ENCODE measurements around the gene ULK1. TPM values are rescaled to one million over a fixed set of nuclear protein-coding genes. Genes with fewer than 3 reads are reported as not detected.

ULK1 gene
- total and polyA plus RNA-seq, 2 of the 13 experiments (the other 11 are each of a cell fraction or from before 2014, with no cell fraction given) = 2.8 to 10.1 TPM

GRCh38 chr12:131905630-131906091 lies 11.2 kb downstream of the ULK1 start:
- in situ Hi-C loops (cut with HindIII; ENCODE audit: extremely low pct_ligation_motif_present, low pct_unique_long_range_greater_than_20kb) = no loop called here
- H3K79me2 ChIP-seq (ENCODE audit: insufficient read depth, low read length) = peaks cover under 1% of the 10 kb centered on the region
- no peaks in the 10 kb centered on the region for H3K4me1 ChIP-seq (ENCODE audit: insufficient read depth, low read length)
- no peak for FAIRE-seq
- no TSS peak for BruUV-seq (replicated peaks)
- no peak overlapping the region for H3K27ac ChIP-seq (ENCODE audit: extremely low read length, insufficient read depth, low read length)
- TF ChIP-seq EP300 (IDR thresholded peaks at IDR 0.05; ENCODE audit: low read depth in 2 of 2, low read length in 2 of 2) = no peak
- no peak for TF ChIP-seq EP300 (CRISPR knock-in tag; IDR thresholded peaks at IDR 0.05; ENCODE audit: borderline replicate concordance)
- no peak for TF ChIP-seq NR2F2 (IDR thresholded peaks at IDR 0.05; ENCODE audit: borderline replicate concordance, low read depth)
- no peak for TF ChIP-seq HNF4A (CRISPR knock-in tag; IDR thresholded peaks at IDR 0.05)
- no peak for TF ChIP-seq ZFP36L1 (CRISPR knock-in tag; IDR thresholded peaks at IDR 0.05)
- TF ChIP-seq, protein P1, sequence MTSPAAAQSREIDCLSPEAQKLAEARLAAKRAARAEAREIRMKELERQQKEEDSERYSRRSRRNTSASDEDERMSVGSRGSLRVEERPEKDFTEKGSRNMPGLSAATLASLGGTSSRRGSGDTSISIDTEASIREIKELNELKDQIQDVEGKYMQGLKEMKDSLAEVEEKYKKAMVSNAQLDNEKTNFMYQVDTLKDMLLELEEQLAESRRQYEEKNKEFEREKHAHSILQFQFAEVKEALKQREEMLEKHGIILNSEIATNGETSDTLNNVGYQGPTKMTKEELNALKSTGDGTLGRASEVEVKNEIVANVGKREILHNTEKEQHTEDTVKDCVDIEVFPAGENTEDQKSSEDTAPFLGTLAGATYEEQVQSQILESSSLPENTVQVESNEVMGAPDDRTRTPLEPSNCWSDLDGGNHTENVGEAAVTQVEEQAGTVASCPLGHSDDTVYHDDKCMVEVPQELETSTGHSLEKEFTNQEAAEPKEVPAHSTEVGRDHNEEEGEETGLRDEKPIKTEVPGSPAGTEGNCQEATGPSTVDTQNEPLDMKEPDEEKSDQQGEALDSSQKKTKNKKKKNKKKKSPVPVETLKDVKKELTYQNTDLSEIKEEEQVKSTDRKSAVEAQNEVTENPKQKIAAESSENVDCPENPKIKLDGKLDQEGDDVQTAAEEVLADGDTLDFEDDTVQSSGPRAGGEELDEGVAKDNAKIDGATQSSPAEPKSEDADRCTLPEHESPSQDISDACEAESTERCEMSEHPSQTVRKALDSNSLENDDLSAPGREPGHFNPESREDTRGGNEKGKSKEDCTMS (CRISPR knock-in tag; conservative IDR thresholded peaks at IDR 0.05) = no peak
- no peak for TF ChIP-seq ZNF180 (CRISPR knock-in tag; IDR thresholded peaks at IDR 0.05; ENCODE audit: borderline replicate concordance, low read depth)
- TF ChIP-seq SP5 (CRISPR knock-in tag; IDR thresholded peaks at IDR 0.05; ENCODE audit: borderline replicate concordance, low read depth) = no peak
- TF ChIP-seq FOXK1 (CRISPR knock-in tag; IDR thresholded peaks at IDR 0.05; ENCODE audit: borderline replicate concordance, low read depth) = no peak
- no peak for TF ChIP-seq ZBTB3 (CRISPR knock-in tag; IDR thresholded peaks at IDR 0.05; ENCODE audit: borderline replicate concordance, low read depth)
- TF ChIP-seq NRL (CRISPR knock-in tag; IDR thresholded peaks at IDR 0.05; ENCODE audit: borderline replicate concordance) = no peak
- TF ChIP-seq ZXDC (CRISPR knock-in tag; IDR thresholded peaks at IDR 0.05) = no peak
- no peak for TF ChIP-seq BHLHE40 (IDR thresholded peaks at IDR 0.05; ENCODE audit: low read length)
- TF ChIP-seq FUBP1 (CRISPR knock-in tag; IDR thresholded peaks at IDR 0.05; ENCODE audit: borderline replicate concordance) = no peak
- TF ChIP-seq TCF7L2 (IDR thresholded peaks at IDR 0.05; ENCODE audit: low read depth, low read length) = no peak
- TF ChIP-seq, protein P2, sequence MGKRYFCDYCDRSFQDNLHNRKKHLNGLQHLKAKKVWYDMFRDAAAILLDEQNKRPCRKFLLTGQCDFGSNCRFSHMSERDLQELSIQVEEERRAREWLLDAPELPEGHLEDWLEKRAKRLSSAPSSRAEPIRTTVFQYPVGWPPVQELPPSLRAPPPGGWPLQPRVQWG (CRISPR knock-in tag; IDR thresholded peaks at IDR 0.05; ENCODE audit: borderline replicate concordance, low read depth) = no peak
- H3K27me3 ChIP-seq (ENCODE audit: control insufficient read depth in 1 of 2, insufficient read depth in 2 of 2, low read length in 2 of 2) = no peaks in the 10 kb centered on the region
- no peak for ATAC-seq
- intact Hi-C loops (cut with micrococcal nuclease; ENCODE audit: unreplicated experiment) = no loop called here
- no peak overlapping the region for H2AFZ ChIP-seq (ENCODE audit: low read length)
- H3K36me3 ChIP-seq (replicated peaks in 1 of 2; ENCODE audit: control insufficient read depth in 1 of 2, insufficient read depth in 2 of 2, low read length in 2 of 2) = peaks cover 11 to 16% of the 10 kb centered on the region in 2 experiments; a peak in 4 of 5 replicates
- ChIA-PET CTCF (ENCODE audit: low intra/inter-chr PET ratio, low total read pairs) (no interaction called here), POLR2A (no interaction called here)
- 94% methylated on average over 6 of the region's 15 CpGs for WGBS (ENCODE audit: low lambda C conversion rate)
- no peak overlapping the region for H3K4me3 ChIP-seq (replicated peaks in 1 of 3; ENCODE audit: insufficient read depth in 1 of 3, low read depth in 2 of 3, low read length in 3 of 3)
- no peaks in the 10 kb centered on the region for H3K9me3 ChIP-seq (ENCODE audit: low read length)
- H3K4me2 ChIP-seq (ENCODE audit: low read depth, low read length) = no peak overlapping the region
- H3K9ac ChIP-seq (ENCODE audit: insufficient read depth, low read depth, low read length) = no peak overlapping the region
- DNase-seq (ENCODE audit: low spot score) = no peak
- peaks cover 28% of the 10 kb centered on the region; the same call in 1 of the 2 replicates for H4K20me1 ChIP-seq (ENCODE audit: insufficient read depth, low read length)

Data from HepG2 (cell line).